HG03442 (cell line): ENCODE data around the gene CTDNEP1.
"Not testable (repeated sequence)": the region's sequence is repeated elsewhere in the genome, so short reads cannot be mapped to it uniquely, and the experiment has no call there.

Experiments
- ATAC-seq: cut with Tn5 transposase; IDR thresholded peaks from one replicate; pipeline ENCODE4 v1.9.1; 2021; ENCODE audit warnings: mild to moderate bottlenecking, moderate library complexity; ENCODE audit not compliant: unreplicated experiment

CTDNEP1 gene

DNA sequence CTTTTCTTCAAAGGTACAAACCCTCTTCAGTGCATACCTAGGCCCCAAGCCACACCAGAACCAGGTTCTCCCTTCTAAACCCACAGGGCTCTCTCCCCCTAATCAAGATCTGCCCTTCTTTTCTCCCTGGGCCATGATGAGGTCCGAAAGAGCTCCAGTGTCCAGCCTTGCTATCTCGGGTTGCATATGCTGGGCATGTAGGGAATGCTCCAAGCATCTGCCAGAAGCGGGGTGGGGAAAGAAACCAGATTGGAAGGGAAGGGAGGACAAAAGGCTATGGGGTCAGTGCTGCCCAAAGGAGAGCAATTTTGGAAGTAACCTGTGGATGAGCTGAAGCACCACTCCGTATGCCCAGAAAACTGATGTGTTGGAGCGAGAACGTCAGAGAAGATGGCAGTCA is 2.3 kb downstream of the CTDNEP1 start:
- no peak for ATAC-seq

DNA sequence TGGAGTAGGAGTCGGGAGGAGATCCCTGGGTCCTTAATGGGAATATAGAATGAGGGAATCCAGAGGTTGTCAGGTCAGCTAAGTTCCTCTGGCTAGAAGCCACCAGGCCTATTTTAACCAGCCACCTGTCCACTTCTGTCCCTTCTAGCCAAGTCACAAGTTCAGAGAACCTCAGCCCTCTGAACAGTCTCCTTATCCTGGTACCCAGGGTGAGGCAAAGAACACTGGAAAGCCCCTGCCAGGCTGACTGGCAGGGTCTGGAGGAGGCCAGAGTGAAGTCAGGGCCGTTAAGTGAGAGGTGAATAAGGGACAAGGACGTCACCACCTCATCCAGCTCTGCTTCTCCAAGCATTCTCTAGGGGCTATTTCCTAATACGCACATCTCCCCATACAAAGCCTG is 2.7 kb downstream of the CTDNEP1 start:
- ATAC-seq = no peak

DNA sequence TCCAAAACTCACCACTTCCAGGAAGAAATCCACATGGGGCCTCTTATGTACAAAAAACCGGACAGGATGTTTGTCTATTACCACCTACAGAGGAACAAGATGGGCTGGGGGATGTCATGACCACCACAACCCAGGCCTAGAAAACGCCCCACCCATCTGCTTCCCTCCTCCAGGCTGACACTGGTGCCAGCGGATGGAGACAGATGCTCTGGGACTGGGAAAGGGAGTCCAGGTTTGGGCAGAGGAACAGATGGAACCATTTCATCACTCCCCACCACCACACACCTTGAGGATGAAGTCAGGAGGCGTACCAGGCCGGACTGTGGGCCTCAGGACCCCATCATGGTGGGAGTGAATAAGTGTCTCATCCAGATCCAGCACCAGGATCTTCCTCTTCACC is 4.8 kb downstream of the CTDNEP1 start:
- no peak for ATAC-seq

DNA sequence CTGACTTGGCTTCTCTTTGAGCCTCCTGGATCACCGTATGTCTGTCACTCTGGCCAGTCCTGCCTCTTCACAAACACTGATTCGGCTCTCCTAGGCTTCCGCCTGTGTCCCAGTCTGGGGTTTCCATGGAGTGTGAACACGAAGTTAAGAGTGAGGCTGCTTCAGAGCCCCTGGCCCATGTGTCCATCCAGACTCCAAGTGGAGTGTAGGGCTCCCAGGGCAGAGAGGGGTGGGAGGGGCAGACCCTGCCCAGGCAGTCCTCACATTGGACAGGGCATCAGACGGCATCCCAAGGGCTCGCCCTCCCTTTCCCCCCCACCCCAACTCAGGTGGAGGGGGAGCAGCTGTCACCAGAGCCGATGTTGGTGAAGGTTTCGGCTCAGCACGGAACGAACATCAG is 7.7 kb downstream of the CTDNEP1 start:
- not testable (repeated sequence) for ATAC-seq

DNA sequence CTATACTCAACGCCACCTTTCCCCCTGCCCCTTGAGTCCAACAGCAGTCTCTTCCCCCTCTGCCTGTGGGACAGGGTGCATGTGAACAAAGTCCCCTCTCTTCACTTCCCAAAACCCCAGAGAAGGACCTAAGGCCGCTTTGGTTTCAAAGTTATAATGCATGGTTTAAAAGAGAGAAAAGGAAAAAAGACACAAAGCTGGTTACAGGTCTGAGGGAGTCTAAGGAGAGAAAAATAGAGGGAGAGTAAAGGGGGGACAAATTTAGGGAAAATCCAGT is 8.1 kb downstream of the CTDNEP1 start:
- no peak for ATAC-seq

DNA sequence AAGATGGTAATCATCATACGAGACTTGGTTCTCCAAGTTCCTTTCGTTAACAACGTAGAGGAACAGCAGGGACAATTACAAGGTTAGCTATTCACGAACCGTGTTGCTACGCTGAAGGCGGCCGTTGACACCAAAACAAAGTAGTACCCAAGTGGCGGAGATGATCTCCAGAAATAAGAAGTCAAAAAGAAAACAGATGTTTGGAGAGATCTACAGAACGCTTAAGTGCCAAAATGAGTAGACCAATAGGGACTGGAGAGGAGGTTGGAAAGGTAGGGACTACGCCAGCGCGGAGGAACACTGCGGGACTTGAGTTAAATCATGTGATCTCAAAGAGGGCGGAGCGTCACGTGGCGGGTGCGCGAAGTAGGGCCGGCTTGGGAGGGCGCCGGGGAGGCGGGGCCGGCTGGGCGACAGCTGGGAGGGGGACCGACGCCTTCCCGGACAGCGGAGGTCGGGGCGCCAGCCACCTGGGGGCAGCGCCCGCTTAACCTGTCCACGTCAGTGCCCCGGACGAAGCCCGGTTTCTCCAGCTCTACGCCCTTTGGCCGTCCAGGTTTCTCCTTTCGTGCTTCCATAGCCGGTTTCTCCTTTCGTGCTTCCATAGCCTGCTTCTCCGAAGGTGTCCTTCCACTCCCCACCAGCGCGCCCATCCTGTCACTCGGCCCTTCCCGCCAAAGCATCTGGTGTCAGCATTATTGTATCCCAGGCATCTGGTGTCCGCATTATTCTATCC is 8.6 kb downstream of the CTDNEP1 start:
- peak; percentile 35 for ATAC-seq

DNA sequence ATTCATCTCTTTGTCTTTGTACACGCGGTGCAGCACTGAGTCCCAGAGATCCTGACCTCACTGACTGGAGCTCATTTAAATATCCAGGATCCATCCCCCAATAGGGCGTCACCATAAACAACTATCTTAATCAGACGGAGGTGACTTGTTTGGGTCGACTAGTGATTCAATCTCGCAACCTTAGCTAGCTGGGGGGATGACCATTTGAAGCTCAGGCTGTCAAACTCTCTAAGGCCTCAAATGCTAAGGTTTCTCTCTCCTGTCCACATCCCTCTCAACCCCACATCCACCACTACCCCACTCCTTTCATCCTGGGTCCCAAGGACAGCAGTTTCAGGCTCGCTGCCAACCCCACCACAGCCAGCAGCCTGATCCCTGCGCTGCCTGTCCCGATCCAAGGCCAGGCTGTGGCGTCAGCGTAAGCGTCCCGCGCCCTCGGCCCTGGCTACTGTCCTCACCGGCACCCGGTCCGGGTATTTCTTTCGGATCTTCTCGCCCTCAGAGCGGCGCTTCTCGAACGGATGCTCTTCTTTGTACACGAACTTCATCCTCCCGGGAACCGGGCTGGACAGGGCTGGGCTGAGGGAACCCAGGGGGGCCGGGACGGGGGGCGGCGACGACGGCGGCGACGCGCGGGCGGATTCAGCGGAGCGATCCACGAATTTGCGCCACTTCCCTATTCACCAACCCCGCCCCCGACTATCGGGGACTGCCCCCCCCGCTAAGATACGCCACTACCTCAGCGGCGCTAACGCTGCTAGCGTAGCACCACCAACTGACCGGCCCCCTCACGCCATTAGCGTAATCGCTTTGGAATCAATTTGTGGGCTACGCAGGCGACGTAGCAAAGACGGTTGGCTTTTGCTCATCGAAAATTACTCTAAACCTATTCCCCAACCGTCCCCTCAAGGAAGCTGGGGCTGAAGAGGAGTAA is 9.5 kb downstream of the CTDNEP1 start, which contains the start of gene GABARAP:
Gene GABARAP, minus strand, starts transcription at position 667 of the 934 bp plus-strand sequence. Its CDS starts 119 bp downstream, at position 548.
- ATAC-seq = peak; percentile 34

DNA sequence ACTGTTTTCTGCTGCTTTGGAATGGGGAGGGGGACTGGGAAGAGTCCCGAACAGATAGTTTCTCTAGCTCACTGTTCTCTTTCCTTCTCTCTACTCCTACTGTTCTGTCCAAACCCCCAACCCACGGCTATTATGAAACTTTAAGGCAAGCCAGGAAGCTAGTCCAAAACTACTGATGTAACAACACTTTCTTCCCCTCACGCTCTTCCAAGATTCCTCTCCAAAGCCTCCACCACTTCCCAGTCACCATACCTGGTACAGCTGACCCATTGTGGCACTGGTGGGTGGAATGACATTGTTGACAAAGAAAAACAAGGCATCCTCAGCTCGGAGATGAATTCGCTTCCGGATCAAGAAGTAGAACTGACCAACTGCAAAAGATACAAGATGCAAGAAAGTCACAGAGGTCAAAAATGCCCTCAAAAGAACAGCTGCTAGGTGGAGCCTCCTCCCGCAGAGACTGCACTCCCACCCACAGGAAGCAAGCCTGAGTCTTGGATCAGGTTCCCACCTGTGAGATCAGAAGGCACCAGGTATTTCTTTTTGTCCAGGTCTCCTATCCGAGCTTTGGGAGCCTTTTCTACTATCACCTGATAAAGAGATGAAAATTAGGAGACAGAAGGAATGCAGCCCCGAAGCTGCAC is 10.3 kb downstream of the CTDNEP1 start:
- no peak for ATAC-seq

DNA sequence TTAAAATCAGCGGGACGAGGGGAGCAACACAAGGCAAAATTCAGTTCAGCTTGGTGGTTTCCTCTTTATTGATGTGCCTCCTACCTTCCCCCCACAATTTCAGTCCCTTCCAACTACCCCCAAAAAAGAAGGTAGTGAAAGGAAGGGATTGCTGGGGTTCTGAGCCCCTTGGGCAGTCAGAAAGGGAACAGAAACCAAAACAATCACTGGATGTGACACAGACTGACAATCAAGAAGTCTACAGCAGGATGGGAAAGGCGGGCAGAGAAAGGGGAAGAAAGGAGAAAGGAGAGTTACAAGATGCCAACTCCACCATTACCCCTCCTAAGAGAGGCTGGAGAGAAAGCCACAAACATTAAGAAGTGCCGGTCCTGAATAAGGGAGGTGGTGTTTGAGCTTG is 11.2 kb downstream of the CTDNEP1 start:
- no peak for ATAC-seq

DNA sequence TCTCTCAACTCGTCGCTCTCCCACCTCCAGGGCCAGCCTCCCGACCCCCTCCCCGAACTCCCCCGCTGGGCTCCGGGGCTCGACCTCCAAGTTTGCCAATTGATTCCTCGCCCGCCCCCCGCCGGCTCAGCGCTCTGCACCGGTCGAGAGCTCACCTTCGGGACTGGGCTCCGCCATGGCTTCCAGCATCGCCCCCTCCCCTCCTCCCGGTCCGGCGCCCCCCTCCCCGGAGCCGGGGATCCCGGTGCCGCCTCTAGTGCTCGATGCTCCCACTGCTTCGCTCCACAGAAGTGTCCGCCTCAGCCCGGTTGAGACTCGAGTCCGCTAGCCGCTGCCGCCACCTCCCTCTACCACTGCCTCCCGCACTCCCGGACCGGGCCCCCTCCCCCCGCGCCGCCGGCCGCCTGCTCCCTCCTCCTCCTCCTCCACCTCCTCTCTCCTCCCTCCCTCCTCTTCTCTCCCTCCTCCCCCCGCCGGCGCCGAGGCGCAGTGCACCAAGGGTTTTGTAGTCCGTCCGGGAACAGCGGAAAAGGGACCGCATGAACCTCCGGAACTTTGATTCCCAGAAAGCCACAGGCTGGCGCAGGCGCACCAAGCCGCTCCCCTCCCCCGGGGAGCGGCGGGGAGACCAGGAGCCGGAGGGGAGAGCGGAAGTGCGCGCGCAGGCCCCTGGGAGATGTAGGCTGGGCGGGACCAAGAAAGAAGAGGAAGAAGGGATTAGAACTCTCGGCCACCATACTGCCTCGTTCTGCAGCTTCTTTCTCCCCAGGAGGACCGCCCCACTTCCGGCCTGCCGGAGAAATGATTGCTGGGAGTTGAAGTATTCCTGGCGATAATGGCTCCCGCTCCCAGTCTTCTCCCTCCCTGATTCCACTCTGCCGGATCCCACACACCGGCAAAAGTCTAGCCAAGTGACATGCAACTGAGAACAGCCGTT is 12.2 kb downstream of the CTDNEP1 start, which contains the start of gene PHF23:
Gene PHF23, minus strand, starts transcription at position 367 of the 937 bp plus-strand sequence. Its CDS starts 178 bp downstream, at position 189.
- peak; percentile 46 for ATAC-seq

DNA sequence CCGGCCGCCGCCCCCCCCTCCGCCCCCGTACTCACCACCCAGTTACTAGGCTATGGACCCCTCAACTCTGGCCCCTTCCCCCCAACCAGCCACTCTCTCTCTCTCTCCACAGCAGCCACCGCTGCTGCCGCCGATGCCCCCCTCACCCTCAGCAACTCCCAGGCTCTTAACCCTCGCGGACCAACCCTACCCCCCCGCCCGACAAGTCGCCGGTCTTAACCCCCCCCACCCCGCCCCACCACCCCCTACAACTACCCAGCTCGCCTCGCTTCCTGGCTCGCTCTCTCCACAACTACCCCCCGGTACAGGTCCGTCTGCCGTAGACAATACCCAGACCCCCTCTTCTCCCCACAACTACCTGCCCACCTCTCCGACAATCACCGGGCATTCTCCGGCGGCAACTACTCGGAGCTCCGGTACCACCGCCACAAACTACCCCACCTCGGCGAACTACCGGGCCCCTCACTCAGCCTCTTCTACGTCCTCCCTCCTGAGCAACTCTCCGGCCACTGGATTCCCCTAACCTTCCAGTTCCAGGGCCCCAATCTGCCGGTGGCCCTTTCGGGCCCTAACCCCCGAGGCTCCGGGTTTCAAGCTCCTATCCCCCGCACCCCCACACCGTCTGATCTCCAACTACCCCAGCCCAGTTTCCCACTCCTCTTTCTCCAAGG is 13.0 kb downstream of the CTDNEP1 start:
- no peak for ATAC-seq

DNA sequence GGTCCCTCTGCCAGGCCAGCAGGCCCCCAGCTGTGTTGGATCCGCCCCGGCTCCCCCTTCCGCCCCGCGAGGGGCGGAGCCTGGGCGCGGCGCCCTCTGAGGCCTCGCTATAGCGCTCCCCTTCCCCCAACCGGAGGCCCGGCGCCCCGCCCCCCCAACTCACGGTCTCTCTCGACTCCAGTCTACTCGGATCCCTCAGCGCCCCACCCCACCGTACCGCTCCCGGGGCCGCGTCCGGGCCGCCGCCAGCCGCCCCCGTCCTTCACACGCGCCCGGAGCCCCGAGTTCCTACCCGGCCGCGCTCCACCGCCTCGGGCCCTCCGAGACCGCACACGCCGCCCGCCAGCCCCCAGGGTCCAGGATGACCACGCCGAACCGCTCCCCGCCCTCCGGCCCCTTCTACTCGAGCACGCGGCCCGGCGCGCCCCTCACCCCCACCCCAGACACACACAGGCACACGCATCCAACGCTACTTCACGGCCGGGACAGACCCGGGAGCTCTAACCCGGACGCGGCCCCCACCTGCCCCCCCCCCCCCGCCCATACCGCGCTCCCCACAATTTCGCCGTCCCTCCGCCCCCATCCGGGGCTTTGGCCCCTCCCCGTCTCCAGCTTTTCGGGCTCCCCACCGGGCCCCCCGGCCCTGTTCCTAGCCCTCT is 13.6 kb downstream of the CTDNEP1 start:
- no peak for ATAC-seq

DNA sequence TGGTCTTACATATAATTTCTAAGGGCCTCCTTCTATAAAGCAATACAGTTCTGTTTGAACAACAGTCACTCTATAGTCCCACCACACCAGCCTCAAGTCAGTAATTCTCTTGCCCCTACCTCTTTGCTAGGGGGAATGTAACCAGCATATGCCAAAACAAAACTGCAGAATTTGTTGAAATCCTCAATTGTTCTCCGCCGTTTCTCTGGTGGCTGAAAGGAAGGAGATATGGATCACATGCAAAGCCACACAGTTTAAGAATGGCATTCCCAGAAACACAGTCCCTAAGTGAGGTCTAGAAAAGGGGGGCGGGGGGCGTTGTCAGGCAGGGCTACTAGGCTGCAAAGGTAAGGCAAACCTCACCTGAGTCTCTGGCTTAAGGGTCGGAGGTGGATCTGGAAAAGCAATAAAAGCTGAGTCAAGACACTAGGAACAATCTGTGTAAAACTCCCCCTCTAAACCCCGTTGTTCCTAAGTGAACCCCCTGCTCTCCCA is 14.2 kb downstream of the CTDNEP1 start:
- ATAC-seq = no peak

DNA sequence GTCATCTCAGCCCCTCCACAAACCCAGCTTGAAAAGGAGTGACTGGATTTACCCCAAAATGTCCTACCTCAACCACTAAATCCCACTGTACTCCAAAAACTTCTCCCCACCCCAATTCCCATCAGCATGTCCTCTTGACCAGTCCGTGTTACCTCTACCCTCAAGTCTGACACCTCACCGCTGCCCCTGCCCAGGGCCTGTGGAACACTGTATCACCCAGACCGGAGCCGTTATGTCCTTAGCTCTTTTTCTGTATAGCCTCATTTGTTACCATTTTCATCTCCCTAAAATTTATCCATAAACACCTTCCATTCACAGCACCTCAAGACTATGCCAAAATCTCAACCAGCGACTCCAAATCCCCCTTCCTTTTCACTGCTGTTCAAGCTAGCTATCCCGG is 14.7 kb downstream of the CTDNEP1 start:
- no peak for ATAC-seq

DNA sequence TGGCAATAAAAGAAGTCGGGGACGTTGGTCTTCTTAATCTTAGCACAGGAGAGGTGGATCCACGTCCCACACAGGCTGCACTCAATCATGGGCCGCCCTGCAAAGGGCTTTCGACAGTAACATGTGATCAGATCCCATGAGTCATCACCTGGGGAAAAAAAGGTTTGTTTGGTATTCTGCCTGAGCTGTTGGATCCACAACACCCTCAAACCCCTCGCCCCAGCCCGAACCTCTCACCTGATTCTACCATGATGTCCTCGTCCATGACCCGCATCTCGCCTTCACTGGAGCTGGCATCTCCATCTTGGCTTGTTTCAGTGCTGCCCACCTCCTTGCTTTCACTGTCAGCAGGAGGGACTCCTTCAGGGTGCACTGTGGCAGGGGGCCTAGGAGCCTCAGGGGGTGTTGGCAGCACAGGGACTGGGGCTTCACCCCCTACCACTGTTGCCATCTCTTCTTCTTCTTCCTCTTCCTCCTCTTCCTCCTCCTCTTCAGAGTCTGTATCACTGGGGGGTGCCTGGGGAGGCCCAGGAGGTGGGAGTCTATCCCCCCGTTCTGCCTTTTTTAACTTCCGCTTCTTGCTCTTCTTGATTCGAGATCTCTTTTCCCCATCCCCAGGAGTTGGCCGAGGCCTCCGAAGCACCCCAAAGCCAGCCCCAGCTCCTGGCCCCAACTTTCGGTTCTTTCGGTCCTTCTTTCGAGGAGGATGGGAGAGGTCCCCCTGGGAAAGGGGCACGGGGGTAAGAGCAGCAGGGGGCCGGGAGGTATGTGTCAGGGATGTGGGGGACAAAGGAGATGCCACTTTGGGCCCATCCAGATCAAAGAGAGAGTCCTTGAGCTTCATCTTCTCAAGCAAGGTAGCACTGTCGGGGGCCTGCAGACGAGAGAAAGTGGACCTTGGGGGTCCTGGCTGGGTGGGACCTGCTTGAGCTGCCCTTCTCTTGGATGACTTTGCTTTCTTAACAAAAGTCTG is 15.6 kb downstream of the CTDNEP1 start:
- no peak for ATAC-seq

DNA sequence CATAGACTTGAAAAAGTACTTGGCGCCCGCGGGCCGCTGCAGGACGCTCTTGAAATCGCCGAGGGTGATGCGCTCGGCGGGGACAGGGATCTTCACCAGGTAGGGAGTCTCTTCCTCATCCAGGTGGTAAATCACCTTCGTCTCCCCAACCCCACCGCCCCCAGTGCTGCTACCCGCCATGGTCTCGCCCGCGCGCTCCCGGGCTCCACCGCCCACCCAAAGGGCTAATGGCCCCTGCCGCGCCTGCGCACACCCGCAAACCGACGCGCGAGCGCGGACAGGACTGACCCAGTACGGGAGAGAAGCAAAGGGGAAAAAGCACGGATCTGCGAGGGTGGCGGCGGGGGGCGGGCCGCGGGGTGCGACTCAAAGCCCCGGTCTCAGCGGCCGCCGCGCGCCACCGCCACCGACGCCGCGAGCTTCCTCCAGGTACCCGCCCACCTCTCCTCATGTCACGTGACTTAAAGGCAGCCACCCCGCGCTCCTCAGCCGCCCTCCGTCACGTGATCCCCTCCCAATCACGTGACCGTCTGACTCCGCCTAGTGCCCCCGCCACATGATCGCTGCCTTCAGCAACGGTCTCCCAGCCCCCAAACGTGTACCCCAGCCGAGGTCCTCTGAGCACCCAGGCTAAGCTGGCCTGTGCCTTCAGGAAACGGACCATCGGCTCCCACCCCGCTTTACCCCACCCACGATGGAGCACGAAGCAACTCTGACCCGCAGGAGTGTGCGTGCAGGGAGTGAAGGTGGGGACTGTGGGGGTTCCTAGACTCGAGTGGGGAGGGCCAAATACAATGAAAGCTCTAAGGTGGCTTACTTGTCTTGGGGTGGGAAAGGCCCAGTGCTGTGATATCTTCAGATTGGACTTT is 17.2 kb downstream of the CTDNEP1 start, which contains the start of gene DVL2:
Gene DVL2, minus strand, starts transcription at position 435 of the 869 bp plus-strand sequence. Its CDS starts 255 bp downstream, at position 180.
- ATAC-seq = peak; percentile 60

DNA sequence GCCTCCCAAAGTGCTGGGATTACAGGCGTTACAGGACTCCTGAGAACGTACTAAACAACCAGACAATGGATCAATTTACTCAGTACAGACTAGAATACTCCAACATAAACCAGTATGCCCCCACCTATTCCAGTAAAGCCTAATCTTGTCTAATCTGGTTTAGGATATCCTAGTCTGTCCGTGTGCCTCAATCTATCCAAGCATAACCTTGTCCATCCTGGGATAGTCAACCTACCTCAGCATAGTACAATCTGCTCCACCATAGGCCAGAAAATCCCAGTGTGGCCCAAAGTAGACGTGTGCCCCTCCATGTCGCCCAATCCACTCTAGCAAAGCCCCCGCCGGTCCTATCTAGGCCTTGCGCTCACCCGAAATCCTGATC is 17.8 kb downstream of the CTDNEP1 start:
- ATAC-seq = no peak
